SH-SY5Y (cell line): ENCODE data around the gene AMIGO1.

Source experiments
- GATA2 ChIP-seq: IDR thresholded peaks from 2 replicates; pipeline ENCODE4 v1.6.1; 2011; ENCODE audit warnings: mild to moderate bottlenecking, low read depth, low read length
- GATA3 ChIP-seq: IDR thresholded peaks from 2 replicates; pipeline ENCODE4 v1.6.1; 2011; ENCODE audit warnings: low read depth, mild to moderate bottlenecking, low read length, moderate library complexity

GRCh38 chr1:109531826-109532364, 22.4 kb upstream of the AMIGO1 start:
- TF ChIP-seq GATA3 (no peak), GATA2 (no peak)
